Tibial nerve (tissue), 4 donors: ENCODE data around the gene ILRUN.

ENCODE experiments used
- CTCF ChIP-seq, 5 experiments: fragments of 200-600 bp in 3 of 5; fragments of 450-650 bp in 2 of 5; sonication (generic) in 3 of 5; IDR thresholded peaks; one replicate each; pipeline ENCODE4 v1.5.1; 2016 to 2019; ENCODE audit warnings: antibody characterized with exemption in 5 of 5, mild to moderate bottlenecking in 3 of 5, moderate library complexity in 2 of 5
- EP300 ChIP-seq, 2 donors: sonication (generic); formaldehyde crosslinking; IDR thresholded peaks; one replicate each; pipeline ENCODE4 v1.6.1; 2017; ENCODE audit warnings: antibody characterized with exemption in 2 of 2, mild to moderate bottlenecking in 1 of 2

- no peak for TF ChIP-seq EP300 (IDR thresholded peaks at IDR 0.05)
- TF ChIP-seq CTCF (IDR thresholded peaks at IDR 0.05), result no peak
These were observed 18.1 kb upstream of the ILRUN start for GRCh38 chr6:34714663-34715062.
